Fibroblast of mammary gland (primary cell): Measurements from ENCODE around the gene SELENOI.
"Not testable (repeated sequence)": the region's sequence is repeated elsewhere in the genome, so short reads cannot be mapped to it uniquely, and the experiment has no call there.

Experiments used
- DNase-seq: peaks from one replicate; pipeline ENCODE4 v3.0.0-alpha.2; 2010; ENCODE audit warnings: low read depth
- H3K4me3 ChIP-seq: 2 replicates; pipeline ENCODE4 v1.5.1; 2011; ENCODE audit warnings: low read depth, mild to moderate bottlenecking, low read length, moderate library complexity; ENCODE audit not compliant: control insufficient read depth
- CTCF ChIP-seq: conservative IDR thresholded peaks from 2 replicates; pipeline ENCODE4 v1.5.1; 2011; ENCODE audit warnings: low read depth, low read length, inconsistent platforms; ENCODE audit not compliant: control insufficient read depth, insufficient read depth

Gene SELENOI

GRCh38 chr2:26302846-26303245 lies 43.1 kb upstream of the SELENOI start:
- no peak for TF ChIP-seq CTCF
- no peak for DNase-seq
- H3K4me3 ChIP-seq: no peak overlapping the region

GRCh38 chr2:26305094-26305493 lies 40.8 kb upstream of the SELENOI start:
- DNase-seq, H3K4me3 ChIP-seq: not testable (repeated sequence)

- no peak for DNase-seq
- TF ChIP-seq CTCF: no peak
- no peak overlapping the region for H3K4me3 ChIP-seq
These were observed 40.4 kb upstream of the SELENOI start for GRCh38 chr2:26305540-26305939.

- no peak overlapping the region for H3K4me3 ChIP-seq
- DNase-seq: no peak
- no peak for TF ChIP-seq CTCF
These were observed 36.0 kb upstream of the SELENOI start for GRCh38 chr2:26309921-26310320.

GRCh38 chr2:26312471-26312870 lies 33.5 kb upstream of the SELENOI start:
- DNase-seq: no peak
- TF ChIP-seq CTCF: no peak
- no peak overlapping the region for H3K4me3 ChIP-seq

GRCh38 chr2:26313446-26313845 lies 32.5 kb upstream of the SELENOI start:
- no peak for DNase-seq
- H3K4me3 ChIP-seq: no peak overlapping the region
- TF ChIP-seq CTCF: no peak

GRCh38 chr2:26314243-26314642 lies 31.7 kb upstream of the SELENOI start:
- no peak for DNase-seq
- TF ChIP-seq CTCF: no peak
- H3K4me3 ChIP-seq: no peak overlapping the region
